CD4-positive, alpha-beta T cell (primary cell): Measurements from ENCODE around the gene PROCA1. TPM values are rescaled to one million over a fixed set of nuclear protein-coding genes. Genes with fewer than 3 reads are reported as not detected.

ENCODE experiments used
- ATAC-seq: fragments of 200-7000 bp; cut with Tn5 transposase; one replicate; pipeline ENCODE4 v1.10.0; 2022; ENCODE audit warnings: mild to moderate bottlenecking; ENCODE audit not compliant: poor library complexity
- CTCF ChIA-PET: fragments of 350-600 bp; sonication (Branson Sonifier 250); formaldehyde crosslinking; loops from one replicate; lab custom pipeline; 2021; ENCODE audit warnings: antibody characterized with exemption, inconsistent platforms; lab: Charles Lee
- POLR2A ChIA-PET: fragments of 350-600 bp; sonication (Branson Sonifier 250); formaldehyde crosslinking; loops from one replicate; lab custom pipeline; 2021; ENCODE audit warnings: antibody characterized with exemption, inconsistent platforms; lab: Charles Lee
- DNase-seq, 14 experiments: peaks; one replicate each; pipeline ENCODE4 v3.0.0-alpha.2; 2013 to 2020; ENCODE audit warnings: mixed read lengths in 2 of 14
- H3K27ac ChIP-seq, 2 donors: one replicate each; pipeline versions ENCODE4 v1.5.1 to v1.7.0; 2013; ENCODE audit warnings: low read length in 2 of 2, low read depth in 1 of 2, mild to moderate bottlenecking in 1 of 2
- H3K27me3 ChIP-seq, 2 experiments: 1 replicate in 1 of 2; 2 replicates in 1 of 2; pipeline versions ENCODE4 v1.6.1 to v1.7.0; 2013; ENCODE audit warnings: low read length in 2 of 2, control low read depth in 1 of 2, mild to moderate bottlenecking in 1 of 2, moderate library complexity in 1 of 2; ENCODE audit not compliant: insufficient read depth in 2 of 2, control insufficient read depth in 1 of 2
- H3K36me3 ChIP-seq: one replicate; pipeline ENCODE4 v1.6.1; 2013; ENCODE audit warnings: low read length, control low read depth; ENCODE audit not compliant: insufficient read depth
- H3K4me1 ChIP-seq: one replicate; pipeline ENCODE4 v1.6.1; 2013; ENCODE audit warnings: low read length, control low read depth; ENCODE audit not compliant: insufficient read depth
- H3K4me3 ChIP-seq: one replicate; pipeline ENCODE4 v1.5.1; 2013; ENCODE audit warnings: mild to moderate bottlenecking, low read length, moderate library complexity
- H3K9me3 ChIP-seq, 2 experiments: 1 replicate in 1 of 2; 2 replicates in 1 of 2; pipeline versions ENCODE4 v1.6.1 to v1.7.0; 2013; ENCODE audit warnings: low read length in 2 of 2, mild to moderate bottlenecking in 2 of 2, control low read depth in 1 of 2, moderate library complexity in 1 of 2; ENCODE audit not compliant: control insufficient read depth in 1 of 2, insufficient read depth in 1 of 2
- H3K27ac Mint-ChIP-seq: one replicate; pipeline ENCODE4 v1.8.0; 2020; ENCODE audit warnings: mixed read lengths
- H3K27me3 Mint-ChIP-seq: one replicate; pipeline ENCODE4 v1.8.0; 2021; ENCODE audit warnings: mixed read lengths
- H3K36me3 Mint-ChIP-seq: one replicate; pipeline ENCODE4 v1.8.0; 2021; ENCODE audit warnings: low read depth, mixed read lengths
- H3K4me1 Mint-ChIP-seq: one replicate; pipeline ENCODE4 v1.8.0; 2021; ENCODE audit warnings: low read depth, mixed read lengths
- H3K4me3 Mint-ChIP-seq: one replicate; pipeline ENCODE4 v1.8.0; 2020; ENCODE audit warnings: mild to moderate bottlenecking, mixed read lengths
- H3K9me3 Mint-ChIP-seq: one replicate; pipeline ENCODE4 v1.8.0; 2020; ENCODE audit warnings: mixed read lengths
- CTCF ChIP-seq: fragments of 200-600 bp; IDR thresholded peaks from one replicate; pipeline ENCODE4 v1.8.0; 2022; ENCODE audit warnings: antibody characterized with exemption, mild to moderate bottlenecking
- intact Hi-C, 2 experiments: fragments of 100-400 bp; cut with DNase I in 1 of 2; cut with micrococcal nuclease in 1 of 2; formaldehyde crosslinking; loops; one replicate each; pipeline versions ENCODE4 v1.15.1 to v1.9.0; 2023 to 2025; cut with DNase I, micrococcal nuclease
- total RNA-seq, 174 experiments: library from RNA in 2 of 174; stranded (reverse) in 2 of 174; gene quantifications; one replicate each; pipeline ENCODE4 v1.2.3 and lab custom pipeline; 2021 to 2026

Gene PROCA1
- total RNA-seq, 2 experiments from 2014 or later: 3.5 to 4.1 TPM

DNA sequence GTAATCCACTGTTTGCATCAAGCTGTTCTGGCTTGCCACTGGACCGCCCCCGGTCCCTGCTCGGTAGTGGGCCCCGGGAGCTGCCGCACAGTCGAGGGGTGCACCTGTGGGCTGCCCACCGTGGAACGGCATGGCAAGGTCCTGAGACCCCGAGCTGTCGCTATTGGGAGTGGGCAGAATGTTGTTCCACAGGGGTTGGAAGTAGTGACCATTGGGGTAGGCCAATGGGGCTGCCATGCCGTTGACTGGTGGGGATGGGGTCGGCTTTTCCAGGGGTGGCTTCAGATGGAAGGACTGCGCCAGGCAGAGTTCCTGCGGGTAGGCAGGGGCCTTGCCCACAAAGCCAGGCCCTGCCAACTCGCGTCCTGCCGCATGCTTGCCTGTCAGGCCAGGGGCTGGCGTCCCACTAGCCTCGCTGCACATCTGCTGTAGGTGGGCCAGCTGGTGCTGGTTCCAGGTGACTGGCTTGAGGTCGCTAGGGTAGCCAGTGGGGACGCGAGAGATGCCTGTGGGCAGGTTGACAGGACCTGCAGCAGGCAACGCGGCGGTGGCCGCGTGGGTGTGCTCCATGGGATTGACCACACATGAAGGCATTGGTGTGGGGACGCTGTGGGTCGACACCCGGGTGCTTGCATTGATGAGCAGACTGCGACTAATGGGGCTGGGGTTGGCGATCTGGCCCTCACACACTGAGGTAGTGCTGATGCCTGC lies 46.9 kb upstream of the PROCA1 start:
- Histone ChIP-seq H3K27ac (no peak overlapping the region), H3K27me3 (no peaks in the 10 kb centered on the region), H3K4me1 (no peaks in the 10 kb centered on the region), H3K4me3 (no peak overlapping the region), H3K36me3 (peaks cover 43% of the 10 kb centered on the region), H3K9me3 (no peaks in the 10 kb centered on the region)
- DNase-seq (peak in 1 of 14 experiments; percentile 21), ATAC-seq (no peak)
- POLR2A ChIA-PET: interaction anchor here (1.2 kb wide), 1 partner anchor 32 kb away, joined by 3 read pairs; no protein-coding TSS in a partner anchor
- no peak overlapping the region for H3K4me3 Mint-ChIP-seq
- H3K4me1 Mint-ChIP-seq: peaks cover 4% of the 10 kb centered on the region
- H3K9me3 Mint-ChIP-seq: no peaks in the 10 kb centered on the region
- H3K27ac Mint-ChIP-seq: no peak overlapping the region
- no peak for TF ChIP-seq CTCF
- CTCF ChIA-PET: no interaction called here
- peaks cover 52% of the 10 kb centered on the region for H3K36me3 Mint-ChIP-seq
- intact Hi-C loops: no loop called here
- no peaks in the 10 kb centered on the region for H3K27me3 Mint-ChIP-seq

DNA sequence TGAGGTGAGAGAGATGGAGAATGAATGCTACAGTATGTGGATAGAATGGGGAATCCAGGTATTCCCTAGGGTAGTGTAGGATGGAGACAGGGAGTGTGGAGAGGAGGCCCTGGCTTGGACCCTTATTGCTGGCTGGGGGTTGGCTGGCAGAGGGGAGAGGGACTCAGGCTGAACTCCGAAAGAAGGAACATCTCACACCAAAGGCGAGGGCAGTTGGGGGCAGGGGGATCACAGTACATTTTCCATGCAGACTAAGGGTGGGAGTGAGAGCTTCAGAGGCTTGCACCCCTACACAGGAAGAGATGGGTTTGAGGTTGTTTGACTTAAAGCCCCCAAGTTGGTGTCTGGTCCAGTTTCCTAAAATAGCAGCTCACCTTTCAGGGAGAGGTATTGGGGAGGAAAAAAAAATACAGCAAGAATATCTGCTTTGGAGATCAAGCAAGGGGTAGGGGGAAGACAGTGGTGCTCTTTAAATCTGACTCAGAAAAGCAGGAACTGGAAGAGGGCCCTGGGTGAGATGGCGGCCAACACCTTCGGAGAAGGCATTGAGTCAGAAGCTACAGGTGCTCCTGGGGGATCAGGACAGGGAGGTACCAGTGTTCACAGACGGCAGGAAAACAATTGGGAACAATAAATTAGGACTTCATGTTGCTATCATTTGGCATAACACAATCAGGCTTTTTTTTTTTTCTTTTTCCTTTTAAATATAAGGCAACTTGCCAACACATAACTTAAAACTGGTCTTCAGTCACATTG lies 44.5 kb upstream of the PROCA1 start:
- Histone ChIP-seq H3K27me3 (no peaks in the 10 kb centered on the region), H3K27ac (no peak overlapping the region), H3K36me3 (peaks cover 33% of the 10 kb centered on the region), H3K4me3 (no peak overlapping the region), H3K4me1 (no peaks in the 10 kb centered on the region), H3K9me3 (no peaks in the 10 kb centered on the region)
- TF ChIP-seq CTCF: no peak
- intact Hi-C loops: no loop called here
- H3K27ac Mint-ChIP-seq: no peak overlapping the region
- H3K4me3 Mint-ChIP-seq: no peak overlapping the region
- no peaks in the 10 kb centered on the region for H3K9me3 Mint-ChIP-seq
- ChIA-PET POLR2A (interaction anchor here (0.8 kb wide), 1 partner anchor 93 kb away, joined by 3 read pairs; no protein-coding TSS in a partner anchor), CTCF (interaction anchor here (1.5 kb wide), 1 partner anchor 29 kb away, joined by 8 read pairs; the partner anchor contains the start of gene TLCD1)
- H3K4me1 Mint-ChIP-seq: no peaks in the 10 kb centered on the region
- ATAC-seq (no peak), DNase-seq (no peak)
- peaks cover 43% of the 10 kb centered on the region for H3K36me3 Mint-ChIP-seq
- no peaks in the 10 kb centered on the region for H3K27me3 Mint-ChIP-seq

DNA sequence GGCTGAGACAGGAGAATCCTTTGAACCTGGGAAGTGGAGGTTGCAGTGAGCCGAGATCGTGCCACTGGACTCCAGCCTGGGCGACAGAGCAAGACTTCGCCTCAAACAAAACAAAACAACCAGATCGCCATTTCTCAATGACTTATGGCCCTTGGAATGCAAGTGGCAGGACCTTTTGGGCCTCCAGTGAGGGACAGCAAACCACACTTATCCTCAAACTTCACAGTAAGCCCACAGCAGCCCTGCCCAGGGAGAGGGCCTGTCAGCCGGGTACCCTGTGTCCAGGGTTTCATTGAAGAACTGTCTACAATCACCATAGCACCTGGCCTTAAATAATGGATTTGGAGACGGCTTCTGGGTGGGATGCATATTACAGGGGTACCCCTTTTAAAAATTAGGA lies 43.8 kb upstream of the PROCA1 start:
- H3K4me1 ChIP-seq: no peaks in the 10 kb centered on the region
- intact Hi-C loops: no loop called here
- Mint-ChIP-seq H3K27ac (no peak overlapping the region), H3K27me3 (no peaks in the 10 kb centered on the region), H3K4me1 (peaks cover 3% of the 10 kb centered on the region), H3K36me3 (peaks cover 41% of the 10 kb centered on the region), H3K9me3 (no peaks in the 10 kb centered on the region), H3K4me3 (no peak overlapping the region)
- H3K9me3 ChIP-seq: no peaks in the 10 kb centered on the region
- H3K27me3 ChIP-seq: no peaks in the 10 kb centered on the region
- DNase-seq (no peak), ATAC-seq (no peak)
- no peak for TF ChIP-seq CTCF
- ChIA-PET CTCF (no interaction called here), POLR2A (no interaction called here)
- H3K36me3 ChIP-seq: peaks cover 35% of the 10 kb centered on the region
- no peak overlapping the region for H3K4me3 ChIP-seq
- no peak overlapping the region for H3K27ac ChIP-seq
